BE2C (cell line): ENCODE results near the gene E4F1.
"Not testable (repeated sequence)": the region's sequence is repeated elsewhere in the genome, so short reads cannot be mapped to it uniquely, and the experiment has no call there.

Source experiments
- DNase-seq: peaks from one replicate; pipeline ENCODE4 v3.0.0-alpha.2; 2020
- H3K27me3 ChIP-seq: fragments of 250-450 bp; sonication (Bioruptor Pico); 2 replicates; pipeline ENCODE4 v1.5.1; 2020; ENCODE audit warnings: mild to moderate bottlenecking
- H3K36me3 ChIP-seq: fragments of 250-450 bp; sonication (Bioruptor Pico); 2 replicates; pipeline ENCODE4 v1.5.1; 2020; ENCODE audit warnings: mild to moderate bottlenecking
- H3K4me1 ChIP-seq: fragments of 250-450 bp; sonication (Bioruptor Pico); 2 replicates; pipeline ENCODE4 v1.5.1; 2020
- H3K4me3 ChIP-seq: 2 replicates; pipeline ENCODE4 v1.5.1; 2011; ENCODE audit warnings: low read depth, low read length
- H3K9me3 ChIP-seq: fragments of 250-450 bp; sonication (Bioruptor Pico); 2 replicates; pipeline ENCODE4 v1.5.1; 2020
- TF ChIP-seq, protein P1 (sequence below): IDR thresholded peaks from 2 replicates; pipeline ENCODE4 v1.5.1; 2012; ENCODE audit warnings: mild to moderate bottlenecking, low read depth, low read length

E4F1 gene

GRCh38 chr16:2260250-2260649, 36.9 kb downstream of the E4F1 start:
- no peaks in the 10 kb centered on the region for H3K27me3 ChIP-seq
- no peak overlapping the region for H3K4me3 ChIP-seq
- no peaks in the 10 kb centered on the region for H3K9me3 ChIP-seq
- H3K4me1 ChIP-seq = no peaks in the 10 kb centered on the region
- TF ChIP-seq, protein P1, sequence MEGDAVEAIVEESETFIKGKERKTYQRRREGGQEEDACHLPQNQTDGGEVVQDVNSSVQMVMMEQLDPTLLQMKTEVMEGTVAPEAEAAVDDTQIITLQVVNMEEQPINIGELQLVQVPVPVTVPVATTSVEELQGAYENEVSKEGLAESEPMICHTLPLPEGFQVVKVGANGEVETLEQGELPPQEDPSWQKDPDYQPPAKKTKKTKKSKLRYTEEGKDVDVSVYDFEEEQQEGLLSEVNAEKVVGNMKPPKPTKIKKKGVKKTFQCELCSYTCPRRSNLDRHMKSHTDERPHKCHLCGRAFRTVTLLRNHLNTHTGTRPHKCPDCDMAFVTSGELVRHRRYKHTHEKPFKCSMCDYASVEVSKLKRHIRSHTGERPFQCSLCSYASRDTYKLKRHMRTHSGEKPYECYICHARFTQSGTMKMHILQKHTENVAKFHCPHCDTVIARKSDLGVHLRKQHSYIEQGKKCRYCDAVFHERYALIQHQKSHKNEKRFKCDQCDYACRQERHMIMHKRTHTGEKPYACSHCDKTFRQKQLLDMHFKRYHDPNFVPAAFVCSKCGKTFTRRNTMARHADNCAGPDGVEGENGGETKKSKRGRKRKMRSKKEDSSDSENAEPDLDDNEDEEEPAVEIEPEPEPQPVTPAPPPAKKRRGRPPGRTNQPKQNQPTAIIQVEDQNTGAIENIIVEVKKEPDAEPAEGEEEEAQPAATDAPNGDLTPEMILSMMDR = no peak
- H3K36me3 ChIP-seq = peaks cover 100% of the 10 kb centered on the region
- no peak for DNase-seq

GRCh38 chr16:2263026-2263425, 39.6 kb downstream of the E4F1 start:
- H3K4me3 ChIP-seq, DNase-seq, H3K9me3 ChIP-seq, H3K27me3 ChIP-seq, H3K4me1 ChIP-seq: not testable (repeated sequence)
- TF ChIP-seq, protein P1 = peak; percentile 7; the same call in 1 of the 2 replicates
- H3K36me3 ChIP-seq = peaks cover 80% of the 10 kb centered on the region

GRCh38 chr16:2266887-2267286, 43.5 kb downstream of the E4F1 start:
- H3K4me1 ChIP-seq, DNase-seq: not testable (repeated sequence)

DNA sequence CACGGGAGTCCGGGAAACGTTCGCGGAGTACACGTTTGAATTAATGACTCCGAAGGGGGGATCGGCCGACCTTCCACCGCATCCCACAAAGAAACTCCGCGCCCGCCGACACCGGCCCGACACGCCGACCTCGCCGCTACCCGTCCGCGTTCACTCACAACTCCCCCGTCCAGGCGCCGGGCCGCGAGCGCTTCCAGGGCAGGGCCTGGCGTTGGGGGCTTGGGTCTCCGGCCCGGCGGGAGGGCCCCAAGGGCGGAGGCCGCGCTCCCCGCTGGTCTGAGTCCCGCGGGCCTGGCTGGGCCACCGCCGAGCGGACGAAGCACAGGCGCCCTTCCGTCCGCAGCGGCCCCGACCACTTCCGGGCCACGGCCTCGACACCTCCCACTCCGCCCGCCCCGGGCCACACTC, 44.1 kb downstream of the E4F1 start:
- Histone ChIP-seq H3K4me3 (peak overlapping the region; percentile 79), H3K36me3 (peaks cover 35% of the 10 kb centered on the region)
- H3K9me3 ChIP-seq, H3K4me1 ChIP-seq, H3K27me3 ChIP-seq, DNase-seq: not testable (repeated sequence)

More at GRCh38 chr16:2266887-2267286, 43.5 kb downstream of the E4F1 start:
- H3K27me3 ChIP-seq, H3K9me3 ChIP-seq: not testable (repeated sequence)
- peak overlapping the region; percentile 79 for H3K4me3 ChIP-seq
- peaks cover 41% of the 10 kb centered on the region for H3K36me3 ChIP-seq

DNA sequence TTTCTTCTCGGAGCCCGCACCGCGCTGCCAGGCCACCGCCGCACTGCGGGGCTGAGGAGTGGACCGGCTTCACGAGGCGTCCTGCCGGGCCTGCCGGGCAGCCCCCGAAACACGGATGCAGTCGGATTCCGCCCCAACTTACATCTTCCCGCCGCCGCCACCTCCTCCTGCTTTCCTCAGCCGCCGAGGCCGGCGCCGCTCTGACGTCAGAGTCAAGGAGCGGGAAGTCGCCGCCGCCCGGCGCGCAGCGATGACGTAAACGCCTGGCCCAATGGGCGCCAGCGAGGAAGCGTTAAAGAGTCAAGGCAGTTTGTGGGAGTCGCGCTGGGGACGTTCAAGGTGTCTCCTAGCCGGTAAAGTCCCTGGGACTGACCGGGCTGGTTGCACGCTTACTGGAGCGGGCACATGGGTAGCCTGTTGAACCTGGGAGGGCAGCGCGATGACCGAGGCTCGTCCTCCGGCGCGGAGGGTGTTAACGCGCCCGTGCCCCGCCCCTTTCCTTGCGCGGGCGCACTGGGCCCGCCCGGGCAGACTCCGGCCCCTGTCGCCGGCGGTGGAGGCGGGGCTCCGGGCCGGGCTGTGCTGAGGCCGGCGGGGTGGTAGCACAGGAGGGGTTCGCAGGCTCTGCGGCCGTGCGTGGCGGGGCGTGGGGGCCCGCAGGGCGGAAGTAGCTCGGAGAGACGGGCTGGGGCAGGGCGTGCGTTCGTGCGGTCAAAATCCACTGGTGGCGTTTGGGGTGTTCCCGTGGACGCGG, 44.7 kb downstream of the E4F1 start, which contains the start of gene RNPS1:
Gene RNPS1, minus strand, starts transcription at position 214 of the 754 bp plus-strand sequence. CDS start 3,483 bp downstream, outside the sequence.
- Histone ChIP-seq H3K36me3 (peaks cover 29% of the 10 kb centered on the region), H3K4me3 (peak within 1 kb of the TSS; percentile 79), H3K27me3 (no peaks in the 10 kb centered on the region), H3K4me1 (no peaks in the 10 kb centered on the region), H3K9me3 (no peaks in the 10 kb centered on the region)
- peak; percentile 97 for DNase-seq
- TF ChIP-seq, protein P1 = no peak

DNA sequence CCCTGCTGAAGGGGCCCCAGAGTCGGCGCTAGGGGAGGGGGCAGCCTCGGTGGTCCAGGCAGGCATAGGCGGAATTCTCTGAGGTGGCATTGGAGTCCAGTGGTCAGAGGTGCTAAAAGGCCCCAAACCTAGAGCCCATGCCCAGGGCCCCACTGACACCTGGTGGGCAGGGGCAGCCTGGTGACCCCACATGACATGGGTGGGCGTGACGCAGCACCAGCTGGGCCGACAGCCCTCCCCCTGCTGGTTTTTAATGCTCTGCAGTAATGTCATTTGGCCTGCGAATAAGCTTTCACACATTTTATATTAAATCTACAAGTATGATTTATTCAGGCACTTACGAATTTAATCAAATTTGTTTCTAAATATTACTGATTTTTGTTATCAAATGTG, 46.7 kb downstream of the E4F1 start:
- Histone ChIP-seq H3K9me3 (no peaks in the 10 kb centered on the region), H3K4me3 (no peak overlapping the region), H3K36me3 (peaks cover 9% of the 10 kb centered on the region), H3K27me3 (no peaks in the 10 kb centered on the region), H3K4me1 (no peaks in the 10 kb centered on the region)
- TF ChIP-seq, protein P1 = no peak
- no peak for DNase-seq
